ENCODE results near the gene SSBP1.
A peak's percentile ranks its signal among the peaks of the same experiment; 100 is the strongest.

Gene SSBP1

DNA sequence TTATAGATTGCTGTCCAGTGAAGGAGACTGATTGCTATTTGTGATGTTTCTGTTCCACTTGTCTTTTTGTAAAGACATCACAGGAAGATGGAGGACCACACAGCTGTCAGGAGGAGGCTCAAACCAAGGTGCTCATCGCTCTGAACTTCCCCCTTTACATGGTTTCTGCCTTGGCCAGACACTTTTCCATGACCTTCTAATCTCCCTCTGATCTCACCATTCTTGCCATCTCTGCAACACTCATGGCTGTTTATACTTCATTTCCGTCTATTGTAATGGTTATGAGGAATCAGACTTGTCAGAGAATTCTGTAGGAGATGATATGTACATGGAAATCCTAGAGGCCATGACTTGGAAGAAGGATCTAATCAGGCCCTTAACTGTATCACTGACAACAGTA lies 50.1 kb downstream of the SSBP1 start:
- H3K27ac Mint-ChIP-seq, result peak overlapping the region; percentile 52

GRCh38 chr7:141789917-141790316 lies 51.8 kb downstream of the SSBP1 start, which contains the start of gene TAS2R5:
TSS of gene TAS2R5 (plus strand) at chr7:141790217. CDS start at chr7:141790362, 145 bp downstream.
- H3K9me3 Mint-ChIP-seq, result no peaks in the 10 kb centered on the region
- peaks cover 14% of the 10 kb centered on the region for H3K36me3 Mint-ChIP-seq
- no peak within 1 kb of the TSS for H3K27ac Mint-ChIP-seq
- no peaks in the 10 kb centered on the region for H3K4me1 Mint-ChIP-seq
- H3K4me3 Mint-ChIP-seq, result no peak within 1 kb of the TSS
- DNase-seq (ENCODE audit: low spot score in 2 of 2), result no peak
- no peak for ATAC-seq

More for the DNA sequence above, 50.1 kb downstream of the SSBP1 start:
- Mint-ChIP-seq H3K36me3 (peaks cover 14% of the 10 kb centered on the region), H3K4me3 (no peak overlapping the region), H3K9me3 (no peaks in the 10 kb centered on the region), H3K4me1 (no peaks in the 10 kb centered on the region)
- no peak for ATAC-seq
- DNase-seq (ENCODE audit: low spot score in 2 of 2), result no peak

DNA sequence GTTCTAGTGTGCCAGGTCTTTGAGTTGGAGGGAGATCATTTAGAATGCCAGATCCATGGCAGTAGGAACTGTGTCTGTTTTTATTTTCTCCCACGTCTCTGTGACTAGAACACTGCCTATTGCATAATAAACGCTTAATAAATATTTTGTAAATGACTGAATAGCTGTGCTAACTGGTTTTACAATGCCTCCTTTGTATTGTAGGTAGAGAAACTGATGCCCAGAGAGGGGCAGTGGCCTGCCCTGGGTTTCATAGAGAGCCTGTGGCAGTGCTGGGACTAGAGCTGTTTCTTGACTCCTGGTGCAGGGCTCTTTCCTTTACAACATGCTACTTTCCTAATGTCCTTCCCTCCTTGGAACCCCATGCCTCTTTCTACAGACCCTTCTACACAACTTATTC lies 54.4 kb downstream of the SSBP1 start:
- DNase-seq (ENCODE audit: low spot score in 2 of 2), result no peak
- Mint-ChIP-seq H3K4me1 (no peaks in the 10 kb centered on the region), H3K36me3 (peaks cover 19% of the 10 kb centered on the region), H3K27ac (peak overlapping the region; percentile 27), H3K9me3 (no peaks in the 10 kb centered on the region), H3K4me3 (no peak overlapping the region)
- ATAC-seq, result no peak

Data from stimulated activated effector memory CD8-positive, alpha-beta T cell treated with anti-CD3 and anti-CD28 coated beads, Interleukin-12 subunit alpha, Interleukin-12 subunit beta, amount 100 ng/mL, for 72 hours (primary cell).